RWPE2 (cell line): Measurements from ENCODE around the gene IRF2BPL.

Source experiments
- ATAC-seq: fragments of 200-7000 bp; cut with Tn5 transposase; 3 replicates; pipeline ENCODE4 v1.9.1; 2021; ENCODE audit warnings: low read depth
- DNase-seq: peaks from one replicate; pipeline ENCODE4 v3.0.0-alpha.2; 2020; ENCODE audit warnings: low spot score
- H3K27ac ChIP-seq: fragments of 450-650 bp; 2 replicates; pipeline ENCODE4 v1.5.1; 2017; ENCODE audit warnings: mild to moderate bottlenecking; ENCODE audit not compliant: poor library complexity, severe bottlenecking
- H3K27me3 ChIP-seq: fragments of 250-450 bp; sonication (Bioruptor Pico); 2 replicates; pipeline ENCODE4 v1.5.1; 2021; ENCODE audit warnings: mild to moderate bottlenecking, moderate library complexity; ENCODE audit not compliant: insufficient read depth, poor library complexity, severe bottlenecking
- H3K36me3 ChIP-seq: fragments of 250-450 bp; sonication (Bioruptor Pico); 2 replicates; pipeline ENCODE4 v1.5.1; 2020; ENCODE audit warnings: low read depth, mild to moderate bottlenecking, moderate library complexity
- H3K4me1 ChIP-seq: fragments of 250-450 bp; sonication (Bioruptor Pico); 2 replicates; pipeline ENCODE4 v1.5.1; 2021; ENCODE audit warnings: mild to moderate bottlenecking, moderate library complexity; ENCODE audit not compliant: insufficient read depth, poor library complexity, severe bottlenecking
- H3K4me3 ChIP-seq: fragments of 250-450 bp; sonication (Bioruptor Pico); 2 replicates; pipeline ENCODE4 v1.5.1; 2021; ENCODE audit warnings: mild to moderate bottlenecking, moderate library complexity; ENCODE audit not compliant: severe bottlenecking
- H3K9me3 ChIP-seq: fragments of 250-450 bp; sonication (Bioruptor Pico); 2 replicates; pipeline ENCODE4 v1.5.1; 2021; ENCODE audit warnings: mild to moderate bottlenecking, moderate library complexity; ENCODE audit not compliant: severe bottlenecking
- TF ChIP-seq, protein P1 (sequence below): fragments of 450-650 bp; IDR thresholded peaks from one replicate; pipeline ENCODE4 v1.5.1; 2017; ENCODE audit warnings: mild to moderate bottlenecking, moderate library complexity; ENCODE audit not compliant: poor library complexity, severe bottlenecking

IRF2BPL gene

DNA sequence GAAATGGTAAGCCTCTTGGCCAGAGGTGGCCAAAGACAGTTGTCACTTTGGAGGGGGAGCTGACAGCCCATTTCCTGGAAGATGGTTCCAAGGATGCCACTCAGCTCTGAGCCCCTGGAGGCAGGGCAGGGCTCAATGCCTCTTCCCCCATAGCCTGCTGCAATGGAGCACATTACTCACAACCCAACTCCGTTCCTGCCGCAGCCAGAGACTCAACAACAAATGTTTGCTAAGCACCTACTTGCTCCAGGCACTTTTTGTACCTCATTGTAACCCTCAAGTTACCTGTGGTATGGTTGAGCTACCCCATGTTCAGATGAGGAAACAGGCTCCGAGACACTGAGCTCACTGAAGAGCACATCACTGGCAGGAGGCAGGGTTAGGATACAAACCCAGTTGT, 19.5 kb downstream of the IRF2BPL start:
- DNase-seq = no peak
- Histone ChIP-seq H3K27ac (peak overlapping the region; percentile 56), H3K27me3 (no peaks in the 10 kb centered on the region), H3K36me3 (no peaks in the 10 kb centered on the region), H3K9me3 (no peaks in the 10 kb centered on the region), H3K4me3 (no peak overlapping the region), H3K4me1 (peaks cover 37% of the 10 kb centered on the region)
- peak; percentile 34 for ATAC-seq
- TF ChIP-seq, protein P1, sequence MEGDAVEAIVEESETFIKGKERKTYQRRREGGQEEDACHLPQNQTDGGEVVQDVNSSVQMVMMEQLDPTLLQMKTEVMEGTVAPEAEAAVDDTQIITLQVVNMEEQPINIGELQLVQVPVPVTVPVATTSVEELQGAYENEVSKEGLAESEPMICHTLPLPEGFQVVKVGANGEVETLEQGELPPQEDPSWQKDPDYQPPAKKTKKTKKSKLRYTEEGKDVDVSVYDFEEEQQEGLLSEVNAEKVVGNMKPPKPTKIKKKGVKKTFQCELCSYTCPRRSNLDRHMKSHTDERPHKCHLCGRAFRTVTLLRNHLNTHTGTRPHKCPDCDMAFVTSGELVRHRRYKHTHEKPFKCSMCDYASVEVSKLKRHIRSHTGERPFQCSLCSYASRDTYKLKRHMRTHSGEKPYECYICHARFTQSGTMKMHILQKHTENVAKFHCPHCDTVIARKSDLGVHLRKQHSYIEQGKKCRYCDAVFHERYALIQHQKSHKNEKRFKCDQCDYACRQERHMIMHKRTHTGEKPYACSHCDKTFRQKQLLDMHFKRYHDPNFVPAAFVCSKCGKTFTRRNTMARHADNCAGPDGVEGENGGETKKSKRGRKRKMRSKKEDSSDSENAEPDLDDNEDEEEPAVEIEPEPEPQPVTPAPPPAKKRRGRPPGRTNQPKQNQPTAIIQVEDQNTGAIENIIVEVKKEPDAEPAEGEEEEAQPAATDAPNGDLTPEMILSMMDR = no peak

DNA sequence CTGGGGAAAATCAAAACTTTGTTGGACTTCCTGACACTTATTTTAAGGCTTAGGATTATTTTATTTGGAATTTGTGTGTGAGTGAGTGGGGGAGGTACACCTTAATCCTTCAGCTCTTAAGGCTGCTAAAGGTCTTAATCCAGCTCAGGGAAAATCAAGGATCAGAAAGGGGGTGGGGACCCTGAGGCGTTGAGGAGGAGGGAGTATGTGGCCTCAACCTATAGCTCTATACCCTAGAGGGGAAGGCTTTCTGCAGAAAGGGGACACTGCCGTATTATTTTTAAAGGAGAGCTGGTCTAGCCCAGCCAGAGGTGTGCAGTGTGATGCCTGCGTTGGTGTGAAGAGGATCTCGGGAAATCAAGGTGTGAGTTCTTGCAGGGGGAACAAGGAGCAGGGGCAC, 20.0 kb downstream of the IRF2BPL start:
- Histone ChIP-seq H3K27ac (peak overlapping the region; percentile 56), H3K4me1 (peaks cover 40% of the 10 kb centered on the region), H3K27me3 (no peaks in the 10 kb centered on the region), H3K36me3 (no peaks in the 10 kb centered on the region), H3K9me3 (no peaks in the 10 kb centered on the region), H3K4me3 (no peak overlapping the region)
- DNase-seq (no peak), ATAC-seq (no peak)
- TF ChIP-seq, protein P1 = no peak

DNA sequence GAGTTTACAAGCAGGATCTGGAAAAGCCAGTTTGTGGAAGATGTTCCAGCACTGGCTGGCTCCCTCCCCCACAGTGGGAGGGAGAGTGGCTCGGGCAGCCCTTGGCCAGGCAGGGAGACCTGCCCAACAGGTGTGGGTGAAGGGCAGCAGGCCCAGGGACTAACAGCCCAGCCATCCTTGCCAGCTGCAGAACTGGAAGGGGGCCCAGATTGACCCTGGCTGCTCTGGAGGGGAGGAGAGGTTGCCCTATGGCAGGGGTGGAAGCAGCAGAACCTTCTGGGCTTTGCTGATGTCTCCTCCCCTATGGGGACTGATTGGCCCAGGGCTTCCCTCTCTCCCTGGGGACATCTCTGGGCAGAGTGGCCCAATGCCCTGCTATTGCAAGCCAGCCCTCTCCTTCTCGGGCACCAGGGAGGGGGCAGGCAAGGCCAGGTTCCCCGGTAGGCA, 20.5 kb downstream of the IRF2BPL start:
- ATAC-seq (peak; percentile 62), DNase-seq (no peak)
- no peaks in the 10 kb centered on the region for H3K27me3 ChIP-seq

DNA sequence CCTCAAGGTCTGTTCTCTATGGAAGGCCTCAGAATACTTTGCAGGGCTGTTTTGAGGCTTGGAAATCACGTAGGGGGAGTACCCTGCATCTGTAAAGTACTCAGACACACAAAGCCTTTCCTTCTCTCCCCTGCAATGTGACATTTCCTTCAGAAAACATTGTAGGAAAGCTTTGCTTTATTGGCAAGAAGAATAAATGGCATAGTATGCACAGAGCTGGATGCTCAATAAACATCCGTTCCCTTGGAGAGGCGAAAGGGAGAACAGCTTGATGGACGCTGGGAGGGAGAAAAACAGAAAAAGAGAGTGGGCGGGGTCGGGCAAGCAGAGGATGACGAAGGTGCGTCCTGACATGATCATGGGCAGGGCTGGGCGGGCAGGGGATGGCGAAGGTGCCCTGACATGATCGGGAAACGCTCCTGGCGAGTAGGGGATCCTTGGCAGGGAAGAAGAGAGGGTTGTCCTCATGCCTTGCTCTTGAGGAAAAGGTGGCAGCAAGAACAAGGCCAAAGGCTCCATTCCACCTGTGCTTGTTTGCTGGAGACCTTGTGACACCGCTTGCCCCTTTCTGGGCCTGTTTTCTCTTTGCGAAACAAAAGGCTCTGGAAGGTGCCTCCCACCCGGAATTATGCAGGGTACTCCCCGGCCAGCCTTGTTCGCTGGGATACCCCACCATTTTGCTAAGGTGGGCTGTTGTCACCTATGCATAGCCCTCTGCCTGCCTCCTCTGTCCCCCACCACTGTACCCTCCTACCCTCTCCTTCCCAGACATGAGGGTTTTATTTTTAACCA, 21.1 kb downstream of the IRF2BPL start:
- Histone ChIP-seq H3K4me1 (peaks cover 40% of the 10 kb centered on the region), H3K27me3 (no peaks in the 10 kb centered on the region), H3K4me3 (no peak overlapping the region), H3K9me3 (no peaks in the 10 kb centered on the region), H3K36me3 (no peaks in the 10 kb centered on the region), H3K27ac (peak overlapping the region; percentile 56)
- TF ChIP-seq, protein P1 = no peak
- DNase-seq (no peak), ATAC-seq (peak; percentile 65)

More for the DNA sequence above, 20.5 kb downstream of the IRF2BPL start:
- Histone ChIP-seq H3K27ac (peak overlapping the region; percentile 56), H3K4me1 (peaks cover 40% of the 10 kb centered on the region), H3K9me3 (no peaks in the 10 kb centered on the region), H3K36me3 (no peaks in the 10 kb centered on the region), H3K4me3 (no peak overlapping the region)
- TF ChIP-seq, protein P1 = no peak

DNA sequence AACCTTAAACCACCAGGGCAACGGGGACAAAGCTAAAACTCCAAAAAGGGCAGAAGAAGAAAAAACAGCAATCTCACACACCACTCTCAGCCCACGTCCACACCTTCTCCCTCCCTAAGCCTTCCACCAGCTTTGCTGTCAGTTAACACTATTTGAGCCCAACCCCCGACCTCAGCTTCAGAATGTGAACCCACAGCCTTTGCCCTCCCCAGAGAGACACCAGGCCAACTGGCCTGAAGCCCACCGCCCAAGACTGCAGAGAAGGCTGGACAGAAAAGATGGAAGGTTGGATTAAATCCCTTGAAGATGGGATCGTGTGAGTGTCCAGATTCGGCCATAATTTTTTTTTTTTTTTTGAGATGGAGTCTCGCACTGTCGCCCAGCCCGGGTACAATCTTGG, 22.4 kb downstream of the IRF2BPL start:
- H3K27me3 ChIP-seq = no peaks in the 10 kb centered on the region
- no peak for DNase-seq
- H3K36me3 ChIP-seq = no peaks in the 10 kb centered on the region
- ATAC-seq = no peak
- H3K4me1 ChIP-seq = peaks cover 40% of the 10 kb centered on the region
- no peaks in the 10 kb centered on the region for H3K9me3 ChIP-seq
- no peak overlapping the region for H3K4me3 ChIP-seq
- H3K27ac ChIP-seq = no peak overlapping the region
- TF ChIP-seq, protein P1 = no peak
